Fibroblast of villous mesenchyme (primary cell): Measurements from ENCODE around the gene URB1. TPM values are rescaled to one million over a fixed set of nuclear protein-coding genes. Genes with fewer than 3 reads are reported as not detected.

Experiments
- DNase-seq: peaks from one replicate; pipeline ENCODE4 v3.0.0-alpha.2; 2010; ENCODE audit warnings: low read depth
- H3K4me3 ChIP-seq: 2 replicates; pipeline ENCODE4 v1.5.1; 2011; ENCODE audit warnings: low read depth, mild to moderate bottlenecking, low read length
- CTCF ChIP-seq: IDR thresholded peaks from 2 replicates; pipeline ENCODE4 v1.5.1; 2012; ENCODE audit warnings: low read depth, mild to moderate bottlenecking, low read length; ENCODE audit not compliant: insufficient read depth
- total RNA-seq: library from RNA; depleted of rRNA; stranded (reverse); fragments of >200 nt; gene quantifications from 2 replicates; pipeline ENCODE4 v1.2.3, GENCODE V29; 2012

The URB1 gene
- total RNA-seq, 1 donor = 37.1 TPM

GRCh38 chr21:32307706-32308105 is 85.1 kb downstream of the URB1 start:
- H3K4me3 ChIP-seq = no peak overlapping the region
- no peak for TF ChIP-seq CTCF
- DNase-seq = peak; percentile 74

- no peak for DNase-seq
- TF ChIP-seq CTCF = peak; percentile 24
- H3K4me3 ChIP-seq = no peak overlapping the region
Observed at GRCh38 chr21:32306021-32306780, 86.6 kb downstream of the URB1 start.

GRCh38 chr21:32304998-32305397 is 87.8 kb downstream of the URB1 start:
- H3K4me3 ChIP-seq = no peak overlapping the region
- no peak for TF ChIP-seq CTCF
- no peak for DNase-seq

GRCh38 chr21:32303385-32303784 is 89.4 kb downstream of the URB1 start:
- no peak for DNase-seq
- TF ChIP-seq CTCF = no peak
- H3K4me3 ChIP-seq = no peak overlapping the region

- no peak for TF ChIP-seq CTCF
- DNase-seq = no peak
- H3K4me3 ChIP-seq = no peak overlapping the region
Observed at GRCh38 chr21:32302560-32302959, 90.3 kb downstream of the URB1 start.

GRCh38 chr21:32301596-32301995 is 91.2 kb downstream of the URB1 start:
- no peak for DNase-seq
- no peak overlapping the region for H3K4me3 ChIP-seq
- no peak for TF ChIP-seq CTCF

- H3K4me3 ChIP-seq = no peak overlapping the region
- DNase-seq = no peak
- no peak for TF ChIP-seq CTCF
Observed at GRCh38 chr21:32300117-32300681, 92.6 kb downstream of the URB1 start.
